OCI-LY3 (cell line): ENCODE measurements around the gene TRIO.

Experiments used
- H2AFZ ChIP-seq: fragments of 200-600, 300-600 bp; shearing (Covaris generic); 2 replicates; pipeline ENCODE4 v1.6.0; 2014; ENCODE audit warnings: antibody characterized with exemption, low read depth, low read length
- H3K27ac ChIP-seq: fragments of 200-600, 300-600 bp; sonication (generic); 2 replicates; pipeline ENCODE4 v1.5.1; 2014; ENCODE audit warnings: mild to moderate bottlenecking, low read length, moderate library complexity, mixed read lengths
- H3K27me3 ChIP-seq: fragments of 200-600, 300-600 bp; sonication (generic); 2 replicates; pipeline ENCODE4 v1.6.1; 2014; ENCODE audit warnings: low read depth, low read length, mixed read lengths
- H3K36me3 ChIP-seq: fragments of 200-600, 300-600 bp; sonication (generic); replicated peaks from 2 replicates; pipeline ENCODE3; 2014; ENCODE audit warnings: low read depth, low read length, mixed read lengths
- H3K4me1 ChIP-seq: fragments of 300-600, 200-600 bp; sonication (generic); 2 replicates; pipeline ENCODE4 v1.6.1; 2014; ENCODE audit warnings: low read length, mixed read lengths
- H3K4me2 ChIP-seq: fragments of 200-600, 300-600 bp; sonication (generic); 2 replicates; pipeline ENCODE4 v1.6.1; 2014; ENCODE audit warnings: low read length, mixed read lengths
- H3K4me3 ChIP-seq: fragments of 300-600, 200-600 bp; sonication (generic); 2 replicates; pipeline ENCODE4 v1.5.1; 2014; ENCODE audit warnings: antibody characterized with exemption, mild to moderate bottlenecking, low read length, moderate library complexity
- H3K79me2 ChIP-seq: fragments of 300-600, 200-600 bp; shearing (Covaris generic); 2 replicates; pipeline ENCODE4 v1.6.1; 2014; ENCODE audit warnings: mild to moderate bottlenecking, low read length, mixed read lengths
- H3K9ac ChIP-seq: fragments of 300-600, 200-600 bp; shearing (Covaris generic); 2 replicates; pipeline ENCODE4 v1.6.0; 2014; ENCODE audit warnings: mild to moderate bottlenecking, low read length, moderate library complexity
- H3K9me3 ChIP-seq: fragments of 200-600, 300-600 bp; shearing (Covaris generic); 2 replicates; pipeline ENCODE4 v1.6.1; 2014; ENCODE audit warnings: low read length, mixed read lengths; ENCODE audit not compliant: insufficient read depth
- H4K20me1 ChIP-seq: fragments of 200-600, 300-600 bp; sonication (generic); 2 replicates; pipeline ENCODE4 v1.6.1; 2016; ENCODE audit warnings: low read length, mixed read lengths; ENCODE audit not compliant: insufficient read depth
- CTCF ChIP-seq: fragments of 200-600, 300-600 bp; sonication (generic); IDR thresholded peaks from 2 replicates; pipeline ENCODE4 v1.5.1; 2014; ENCODE audit warnings: antibody characterized with exemption, low read length, low read depth
- EZH2phosphoT487 ChIP-seq: fragments of 200-600 bp; shearing (Covaris generic); IDR thresholded peaks from 2 replicates; pipeline ENCODE4 v1.6.1; 2018; ENCODE audit warnings: antibody characterized with exemption, mixed run types, low read depth

TRIO gene

GRCh38 chr5:14322437-14323187 lies 179.5 kb downstream of the TRIO start:
- Histone ChIP-seq H3K4me3 (no peak overlapping the region), H4K20me1 (no peaks in the 10 kb centered on the region), H3K79me2 (no peaks in the 10 kb centered on the region), H3K9ac (no peak overlapping the region), H3K9me3 (no peaks in the 10 kb centered on the region), H3K4me1 (no peaks in the 10 kb centered on the region), H2AFZ (no peak overlapping the region), H3K4me2 (no peak overlapping the region), H3K27me3 (0 out of 2 replicates have a peak, but pooled peaks cover 2% of the 10 kb centered on the region), H3K36me3 (no peaks in the 10 kb centered on the region), H3K27ac (no peak overlapping the region)
- TF ChIP-seq EZH2phosphoT487 (no peak), CTCF (no peak)

- Histone ChIP-seq H3K27me3 (0 out of 2 replicates have a peak, but pooled peaks cover 2% of the 10 kb centered on the region), H3K4me3 (no peak overlapping the region), H3K36me3 (no peaks in the 10 kb centered on the region), H3K4me2 (no peak overlapping the region), H3K9ac (no peak overlapping the region), H4K20me1 (no peaks in the 10 kb centered on the region), H3K9me3 (no peaks in the 10 kb centered on the region), H3K79me2 (no peaks in the 10 kb centered on the region), H2AFZ (no peak overlapping the region), H3K4me1 (no peaks in the 10 kb centered on the region), H3K27ac (no peak overlapping the region)
- TF ChIP-seq EZH2phosphoT487: no peak
- TF ChIP-seq CTCF: no peak
These were observed 180.3 kb downstream of the TRIO start for GRCh38 chr5:14323466-14323865.

GRCh38 chr5:14325369-14325768 lies 182.2 kb downstream of the TRIO start:
- Histone ChIP-seq H3K4me2 (no peak overlapping the region), H3K27ac (no peak overlapping the region), H3K4me1 (no peaks in the 10 kb centered on the region), H3K4me3 (no peak overlapping the region), H3K9ac (no peak overlapping the region), H3K9me3 (no peaks in the 10 kb centered on the region), H3K27me3 (no peaks in the 10 kb centered on the region), H3K79me2 (no peaks in the 10 kb centered on the region), H3K36me3 (no peaks in the 10 kb centered on the region), H4K20me1 (no peaks in the 10 kb centered on the region), H2AFZ (no peak overlapping the region)
- TF ChIP-seq EZH2phosphoT487: no peak
- no peak for TF ChIP-seq CTCF

GRCh38 chr5:14326035-14326903 lies 183.1 kb downstream of the TRIO start:
- no peak overlapping the region for H3K27ac ChIP-seq

More at GRCh38 chr5:14326035-14326903, 183.1 kb downstream of the TRIO start:
- Histone ChIP-seq H3K4me2 (no peak overlapping the region), H3K4me1 (0 out of 2 replicates have a peak, but pooled peaks cover 2% of the 10 kb centered on the region), H3K4me3 (no peak overlapping the region), H3K79me2 (no peaks in the 10 kb centered on the region), H3K27me3 (no peaks in the 10 kb centered on the region), H4K20me1 (no peaks in the 10 kb centered on the region), H3K9me3 (no peaks in the 10 kb centered on the region), H2AFZ (no peak overlapping the region), H3K9ac (no peak overlapping the region), H3K36me3 (no peaks in the 10 kb centered on the region)
- TF ChIP-seq CTCF: peak; percentile 51
- no peak for TF ChIP-seq EZH2phosphoT487
